HG03039 (cell line): ENCODE results near the gene ARPC4.

ENCODE experiments used
- ATAC-seq: cut with Tn5 transposase; IDR thresholded peaks from one replicate; pipeline ENCODE4 v1.9.1; 2021; ENCODE audit warnings: mild to moderate bottlenecking, moderate library complexity; ENCODE audit not compliant: unreplicated experiment

Gene ARPC4

DNA sequence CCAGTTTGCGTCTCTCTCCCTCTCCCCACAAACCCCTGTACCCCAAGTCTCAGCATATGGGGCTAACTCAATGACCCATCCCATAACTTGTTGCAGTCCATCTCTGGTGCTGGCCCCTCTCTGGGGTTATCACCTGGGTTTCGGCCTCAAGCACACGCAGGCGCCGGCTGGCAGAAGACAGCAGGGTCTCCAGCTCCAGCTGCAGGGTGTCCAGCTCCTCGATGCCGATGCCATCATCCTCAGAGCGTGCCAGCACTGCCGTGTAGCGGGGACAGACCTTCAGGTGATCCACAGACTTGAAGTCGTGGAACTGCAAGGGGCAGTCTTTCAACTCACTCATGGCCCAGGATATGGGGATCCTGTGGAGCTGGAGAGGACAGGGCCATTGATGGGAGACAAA, 1.8 kb upstream of the ARPC4 start:
- no peak for ATAC-seq

- no peak for ATAC-seq
Observed at GRCh38 chr3:9791790-9792404, 985 bp upstream of the ARPC4 start.

GRCh38 chr3:9793161-9793781, 389 bp downstream of the ARPC4 start:
- ATAC-seq: no peak

- ATAC-seq: no peak
Observed at GRCh38 chr3:9794400-9794799, 1.5 kb downstream of the ARPC4 start.

DNA sequence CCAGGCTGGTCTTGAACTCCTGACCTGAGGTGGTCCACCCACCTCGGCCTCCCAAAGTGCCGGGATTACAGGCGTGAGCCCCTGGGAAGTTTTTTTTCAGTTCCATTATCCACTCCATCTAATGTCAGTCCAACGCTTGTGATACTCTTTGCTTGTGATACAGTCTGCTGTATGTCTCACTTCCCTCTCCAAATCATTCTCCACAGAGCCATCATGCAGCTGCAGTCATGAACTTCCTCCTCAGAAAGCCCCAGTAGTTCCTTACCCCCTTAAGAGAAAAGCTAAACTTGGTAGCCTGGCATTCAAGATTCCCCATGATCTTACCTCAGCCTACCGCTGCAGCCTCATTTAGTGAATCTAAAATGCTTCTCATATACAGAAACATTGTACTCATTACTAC, 2.3 kb downstream of the ARPC4 start:
- ATAC-seq: no peak

DNA sequence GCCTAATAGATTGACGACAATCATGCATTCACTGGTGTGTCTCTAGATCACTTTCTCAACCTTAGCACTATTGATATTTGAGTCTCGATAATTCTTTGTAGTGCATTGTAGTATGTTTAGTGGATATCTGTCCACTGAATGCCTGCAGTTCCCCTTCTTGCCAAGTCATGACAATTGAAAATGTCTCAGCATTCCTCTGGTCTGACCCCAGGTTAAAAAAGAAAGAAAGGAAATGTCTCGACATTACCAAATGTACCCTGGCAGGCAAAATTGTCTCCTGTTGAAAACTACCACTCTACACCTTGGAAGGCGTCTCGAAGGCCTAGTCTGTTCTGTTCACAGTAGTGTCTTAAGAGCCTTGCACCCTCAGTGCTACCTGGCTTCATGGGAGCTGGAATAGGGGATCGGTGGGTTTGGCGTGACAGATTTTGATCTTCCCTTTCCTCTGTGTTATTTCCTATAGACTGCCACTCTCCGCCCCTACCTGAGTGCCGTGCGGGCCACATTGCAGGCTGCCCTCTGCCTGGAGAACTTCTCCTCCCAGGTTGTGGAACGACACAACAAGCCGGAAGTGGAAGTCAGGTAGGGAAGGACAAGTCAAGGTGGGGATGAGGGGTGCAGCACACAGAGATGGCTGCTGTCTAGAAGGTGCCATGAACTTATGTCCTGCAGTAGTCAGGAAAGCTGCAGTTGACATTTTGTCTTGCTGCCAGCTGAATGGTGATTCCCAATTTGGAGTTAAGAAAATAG, 4.5 kb downstream of the ARPC4 start:
- ATAC-seq: no peak

DNA sequence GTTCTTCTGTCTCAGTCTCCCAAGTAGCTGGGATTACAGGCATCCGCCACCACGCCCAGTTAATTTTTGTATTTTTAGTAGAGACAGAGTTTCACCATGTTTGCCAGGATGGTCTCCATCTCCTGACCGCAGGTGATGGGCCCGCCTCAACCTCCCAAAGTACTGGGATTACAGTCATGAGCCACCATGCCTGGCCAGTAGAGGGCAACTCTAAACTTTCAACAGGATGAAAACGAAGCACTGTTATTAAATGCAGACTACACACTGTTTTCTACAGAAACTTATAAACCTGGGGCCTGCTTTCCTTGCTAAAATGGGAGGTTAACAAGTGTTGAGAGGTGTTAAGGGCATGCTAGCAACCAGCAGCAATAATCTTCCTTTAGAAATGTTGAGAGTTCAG, 7.6 kb downstream of the ARPC4 start:
- no peak for ATAC-seq

DNA sequence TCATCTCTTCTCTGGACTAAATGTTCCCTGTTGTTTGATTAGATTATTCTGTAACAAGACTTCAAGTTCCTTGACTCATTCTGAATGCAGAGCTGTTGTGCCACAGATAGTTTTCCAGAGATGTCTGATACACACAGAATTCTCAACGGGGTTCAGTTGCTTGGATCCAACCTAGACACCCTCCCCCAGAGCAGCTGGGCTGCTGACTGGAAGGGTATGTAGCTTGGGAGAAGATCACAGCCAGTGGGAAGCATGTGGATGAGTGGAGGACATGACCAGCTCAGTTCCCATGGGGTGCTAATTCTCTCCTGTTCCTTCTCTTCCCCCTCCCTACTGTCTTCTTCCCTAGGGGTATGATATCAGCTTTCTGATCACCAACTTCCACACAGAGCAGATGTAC, 10.6 kb downstream of the ARPC4 start:
- no peak for ATAC-seq

- no peak for ATAC-seq
Observed at GRCh38 chr3:9804996-9805395, 12.1 kb downstream of the ARPC4 start.

DNA sequence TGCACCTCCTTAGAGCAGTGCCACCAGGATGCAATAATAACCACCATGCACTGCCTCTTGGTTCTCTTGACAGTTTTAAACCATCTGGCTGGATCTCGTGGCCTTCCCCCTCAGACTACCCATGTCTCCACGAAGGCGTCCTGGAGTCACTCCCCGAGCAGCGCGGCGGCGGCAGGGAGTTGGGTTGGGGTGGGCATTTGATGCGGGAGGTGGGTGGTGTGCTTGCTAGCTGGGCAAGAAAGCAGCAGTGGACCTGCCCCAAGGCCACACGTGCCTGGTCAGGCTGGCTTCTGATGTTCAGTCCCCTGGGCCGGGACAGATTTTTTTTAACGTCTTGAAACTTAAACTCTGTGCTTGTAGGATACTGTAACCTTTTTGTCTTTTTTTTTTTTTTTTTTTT, 13.3 kb downstream of the ARPC4 start:
- no peak for ATAC-seq

DNA sequence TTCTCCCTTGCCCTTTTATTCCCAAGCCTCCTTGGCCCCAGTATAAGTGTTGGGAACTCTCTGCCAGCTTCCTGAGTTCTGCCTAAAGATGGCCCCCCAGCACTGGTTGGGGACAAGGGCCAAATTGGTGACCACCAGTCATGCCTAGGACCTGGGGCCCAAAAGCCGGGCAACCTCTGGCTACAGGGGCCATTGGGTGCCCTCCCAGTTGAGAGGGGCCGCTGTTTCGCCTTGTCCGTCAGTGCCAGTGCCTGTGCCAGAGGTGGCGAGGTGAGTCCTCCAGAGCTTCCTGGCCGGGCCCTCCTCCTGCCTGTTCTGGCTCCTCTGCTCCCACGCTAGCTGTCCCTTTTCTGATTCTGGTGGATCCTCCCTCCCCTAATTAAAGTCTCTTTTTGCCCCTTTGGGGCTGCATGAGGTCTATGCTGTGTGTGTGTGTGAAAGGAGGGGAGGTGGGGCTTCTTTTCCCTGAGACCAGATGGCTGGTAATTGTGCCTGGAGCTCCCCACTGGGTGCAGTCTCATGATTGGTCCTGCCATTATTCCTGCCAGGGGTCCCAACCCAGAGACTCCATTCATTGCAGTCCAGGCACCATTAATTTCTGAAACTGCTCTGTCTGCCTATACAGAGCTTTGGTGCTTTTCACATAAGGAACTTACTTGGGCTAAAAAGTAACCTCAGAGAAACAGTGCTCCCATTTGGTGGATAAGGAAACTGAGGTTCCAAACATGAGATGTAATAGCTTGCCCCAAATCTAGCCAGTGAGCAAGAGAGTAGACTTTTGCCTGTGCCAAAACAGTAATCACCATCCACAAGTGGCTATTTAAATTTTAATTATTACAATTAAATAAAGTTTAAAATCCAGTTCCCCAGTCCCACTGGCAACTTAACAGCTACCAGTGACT, 14.1 kb downstream of the ARPC4 start:
- ATAC-seq: no peak

GRCh38 chr3:9807981-9808344, 15.1 kb downstream of the ARPC4 start:
- no peak for ATAC-seq

GRCh38 chr3:9808345-9809037, 15.6 kb downstream of the ARPC4 start:
- peak; percentile 34 for ATAC-seq

DNA sequence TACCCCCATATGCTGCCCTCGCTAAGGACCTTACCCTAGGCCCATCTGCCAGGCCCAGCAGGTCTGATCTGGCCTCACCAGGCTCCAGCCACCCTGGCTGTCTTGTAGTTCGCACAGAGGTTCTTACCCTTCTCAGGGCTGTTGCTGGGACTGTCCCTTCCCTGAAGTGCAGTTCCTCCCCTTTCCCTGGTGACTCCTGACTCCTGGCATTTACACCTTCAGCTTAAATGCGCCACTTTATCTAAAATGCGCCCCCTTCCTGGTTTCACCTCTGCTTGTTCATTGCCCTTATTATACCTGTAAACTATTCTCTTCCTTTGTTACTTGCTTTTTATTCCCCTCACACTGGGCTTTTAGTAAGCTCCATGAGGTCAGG, 16.3 kb downstream of the ARPC4 start:
- no peak for ATAC-seq

DNA sequence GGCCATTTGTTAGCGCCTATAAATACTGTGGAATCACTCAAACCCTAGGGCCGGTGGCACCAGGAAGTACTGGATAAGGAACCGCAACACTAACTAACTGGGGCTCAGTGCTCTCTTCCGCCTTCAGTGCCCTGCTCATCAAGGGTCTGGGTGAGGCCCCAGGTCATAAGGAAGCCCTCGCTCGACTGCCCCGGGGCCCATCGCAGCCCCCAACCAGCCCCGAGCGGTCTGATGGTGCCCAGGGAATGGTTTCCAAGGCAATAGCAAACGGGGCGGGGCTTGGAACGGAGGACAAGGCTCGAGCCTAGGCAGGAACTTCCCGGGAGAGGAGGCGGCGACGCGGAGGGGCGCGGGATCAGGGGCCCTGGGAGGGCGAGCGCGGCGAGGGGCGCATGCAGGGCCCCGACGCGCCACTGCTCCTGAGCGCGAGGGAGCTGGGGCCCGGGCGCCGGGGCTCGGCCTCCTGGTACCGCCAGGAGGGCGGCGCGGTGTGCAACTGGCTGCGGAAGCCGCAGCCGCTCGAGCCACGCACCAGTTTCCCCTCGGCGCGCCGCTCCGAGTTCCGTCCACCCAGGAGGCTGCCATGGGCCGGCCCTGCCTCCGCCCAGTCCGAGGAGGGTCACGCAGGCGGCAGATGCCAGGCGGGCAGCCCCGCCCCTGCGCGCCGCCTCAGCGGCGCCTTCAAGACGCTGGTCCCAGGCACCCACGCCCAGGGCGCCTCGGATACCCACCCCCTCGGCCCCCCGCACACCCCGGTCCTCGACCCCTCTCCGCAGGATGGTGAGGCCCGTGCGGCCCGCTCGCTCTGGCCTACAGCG, 16.9 kb downstream of the ARPC4 start, which contains the start of gene TTLL3:
Gene TTLL3 (plus strand): TSS at position 648 of the 818 bp plus-strand sequence. CDS start 400 bp downstream, outside the sequence.
- ATAC-seq: no peak

DNA sequence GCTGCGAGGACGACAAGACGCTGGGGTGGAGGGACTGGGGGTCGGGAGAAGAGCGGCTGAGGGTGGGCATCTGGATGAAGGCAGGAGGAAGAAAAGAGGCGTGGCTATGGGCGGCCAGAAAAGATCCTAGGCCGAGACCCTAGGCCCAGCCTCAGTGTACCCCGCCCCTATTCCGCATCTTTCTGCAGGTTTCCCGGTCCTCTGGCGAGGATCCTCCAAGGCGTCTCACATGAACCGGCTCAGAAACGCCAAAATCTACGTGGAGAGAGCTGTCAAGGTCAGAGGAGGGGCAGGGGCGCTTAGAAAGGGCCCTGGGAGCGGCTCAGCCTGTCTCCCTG, 17.5 kb downstream of the ARPC4 start:
- no peak for ATAC-seq

DNA sequence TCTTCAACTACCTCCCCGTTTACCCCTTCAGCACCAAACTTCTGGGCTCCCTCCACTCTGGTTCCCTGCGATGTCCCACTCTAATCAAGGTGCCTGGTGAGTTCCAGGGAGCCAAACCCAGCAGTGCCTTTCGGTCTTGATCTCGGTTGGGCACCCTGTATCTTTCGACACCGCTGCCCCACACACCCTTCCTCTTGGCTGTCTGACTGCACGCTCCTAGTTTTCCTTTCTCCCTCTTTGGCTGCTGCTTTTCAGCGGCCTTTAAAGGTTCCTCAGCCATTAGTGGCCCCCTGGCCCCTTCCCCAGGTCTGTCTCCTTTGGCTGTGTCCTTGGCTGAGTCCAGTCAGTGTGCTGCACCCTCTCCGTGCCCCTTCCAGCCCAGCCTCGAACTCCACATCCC, 18.0 kb downstream of the ARPC4 start:
- ATAC-seq: no peak

DNA sequence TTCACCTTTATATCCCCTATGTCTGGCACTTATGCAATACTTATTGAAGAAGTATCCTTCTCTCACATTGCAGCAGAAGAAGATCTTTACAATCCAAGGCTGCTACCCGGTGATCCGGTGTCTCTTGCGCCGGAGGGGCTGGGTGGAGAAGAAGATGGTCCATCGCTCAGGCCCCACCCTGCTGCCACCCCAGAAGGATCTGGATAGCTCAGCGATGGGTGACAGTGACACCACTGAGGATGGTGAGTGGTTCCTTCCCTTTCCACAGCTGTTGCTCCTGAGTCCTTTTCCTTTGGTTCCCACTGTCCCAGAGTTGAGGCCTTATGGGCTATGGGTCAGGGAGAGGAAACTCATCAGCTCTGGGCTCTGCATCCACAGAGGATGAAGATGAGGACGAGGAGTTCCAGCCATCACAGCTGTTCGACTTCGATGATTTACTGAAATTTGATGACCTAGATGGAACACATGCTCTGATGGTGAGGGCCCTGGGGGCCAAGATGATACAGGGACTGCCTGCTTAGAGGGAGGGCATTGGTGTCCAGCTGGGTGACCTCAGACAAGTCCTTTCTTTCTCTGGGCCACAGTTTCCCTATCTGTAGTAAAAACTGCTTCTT, 20.1 kb downstream of the ARPC4 start:
- ATAC-seq: no peak

DNA sequence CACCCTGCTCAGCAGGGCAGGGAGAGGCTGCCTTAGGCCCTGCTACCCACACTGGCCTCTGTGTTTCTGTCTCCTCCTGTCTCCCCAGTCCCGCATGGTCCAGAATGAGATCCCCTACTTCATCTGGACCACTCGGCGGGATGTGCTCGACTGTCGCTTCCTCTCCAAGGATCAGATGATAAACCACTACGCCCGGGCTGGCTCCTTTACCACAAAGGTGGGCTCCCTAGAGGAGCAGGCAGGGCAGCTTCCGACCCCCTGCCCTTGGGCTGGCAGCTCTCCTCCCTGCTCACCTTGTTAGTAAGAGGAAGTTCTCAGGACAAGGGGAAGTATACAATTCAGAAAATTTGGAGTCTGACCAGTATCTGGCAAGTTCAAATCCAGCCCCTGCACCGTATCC, 23.1 kb downstream of the ARPC4 start:
- no peak for ATAC-seq

DNA sequence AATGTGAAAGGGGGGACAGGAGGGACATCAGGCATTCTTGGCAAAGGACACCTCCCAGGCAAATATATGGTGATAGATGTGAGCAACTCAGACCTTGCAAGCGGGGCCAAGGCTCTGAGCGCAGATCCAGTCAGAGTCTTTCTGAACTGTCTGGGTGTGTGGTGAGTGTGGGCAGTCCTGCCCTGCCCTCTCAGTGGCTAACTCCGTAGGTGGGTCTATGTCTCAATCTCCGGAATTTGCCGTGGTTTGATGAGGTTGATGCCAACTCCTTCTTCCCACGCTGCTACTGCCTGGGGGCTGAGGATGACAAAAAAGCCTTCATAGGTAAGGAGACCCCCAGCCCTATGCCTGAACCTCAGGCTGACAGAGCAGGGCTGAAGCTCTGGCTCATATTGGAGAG, 24.6 kb downstream of the ARPC4 start:
- no peak for ATAC-seq
